HPDE6-E6E7 (cell line): ENCODE data around the gene SULT1A3.
"Not testable (repeated sequence)": the region's sequence is repeated elsewhere in the genome, so short reads cannot be mapped to it uniquely, and the experiment has no call there.

Source experiments
- DNase-seq: peaks from one replicate; pipeline ENCODE4 v3.0.0; 2011; ENCODE audit warnings: missing footprints; ENCODE audit errors: extremely low spot score

SULT1A3 gene

GRCh38 chr16:30199049-30199448 lies at the start of gene SULT1A3:
Gene SULT1A3 (plus strand): TSS chr16:30199255. CDS start chr16:30200729, 1,474 bp downstream.
- DNase-seq = not testable (repeated sequence)

GRCh38 chr16:30151091-30151490 lies 48.0 kb upstream of the SULT1A3 start:
- no peak for DNase-seq

GRCh38 chr16:30152517-30152916 lies 46.5 kb upstream of the SULT1A3 start:
- DNase-seq = no peak

- DNase-seq = no peak
Measured at GRCh38 chr16:30155188-30155587, 43.9 kb upstream of the SULT1A3 start.

- no peak for DNase-seq
Measured at GRCh38 chr16:30157214-30157613, 41.8 kb upstream of the SULT1A3 start.

GRCh38 chr16:30163538-30163937 lies 35.5 kb upstream of the SULT1A3 start:
- no peak for DNase-seq

- no peak for DNase-seq
Measured at GRCh38 chr16:30166202-30166902, 32.7 kb upstream of the SULT1A3 start.

- DNase-seq = not testable (repeated sequence)
Measured at GRCh38 chr16:30168746-30169145, 30.3 kb upstream of the SULT1A3 start.

GRCh38 chr16:30169416-30169815 lies 29.6 kb upstream of the SULT1A3 start:
- not testable (repeated sequence) for DNase-seq

- DNase-seq = not testable (repeated sequence)
Measured at GRCh38 chr16:30170145-30170544, 28.9 kb upstream of the SULT1A3 start.

- DNase-seq = no peak
Measured at GRCh38 chr16:30173054-30173453, 26.0 kb upstream of the SULT1A3 start.

- DNase-seq = not testable (repeated sequence)
Measured at GRCh38 chr16:30176876-30177275, 22.2 kb upstream of the SULT1A3 start.

- no peak for DNase-seq
Measured at GRCh38 chr16:30179195-30179594, 19.9 kb upstream of the SULT1A3 start.

- DNase-seq = no peak
Measured at GRCh38 chr16:30179931-30180330, 19.1 kb upstream of the SULT1A3 start.

GRCh38 chr16:30180741-30181140 lies 18.3 kb upstream of the SULT1A3 start:
- no peak for DNase-seq

GRCh38 chr16:30183233-30184095 lies 15.6 kb upstream of the SULT1A3 start, which contains the start of gene CORO1A:
Gene CORO1A (plus strand): TSS chr16:30183602. CDS start chr16:30185210, 1,608 bp downstream.
- peak; percentile 63 for DNase-seq

GRCh38 chr16:30184096-30184890 lies 14.8 kb upstream of the SULT1A3 start:
- no peak for DNase-seq

GRCh38 chr16:30184891-30185682 lies 14.0 kb upstream of the SULT1A3 start:
- DNase-seq = no peak

GRCh38 chr16:30185683-30186421 lies 13.2 kb upstream of the SULT1A3 start:
- DNase-seq = no peak

GRCh38 chr16:30186444-30186781 lies 12.6 kb upstream of the SULT1A3 start:
- DNase-seq = no peak
